Measurements from ENCODE around the gene LUZP2.

DNA sequence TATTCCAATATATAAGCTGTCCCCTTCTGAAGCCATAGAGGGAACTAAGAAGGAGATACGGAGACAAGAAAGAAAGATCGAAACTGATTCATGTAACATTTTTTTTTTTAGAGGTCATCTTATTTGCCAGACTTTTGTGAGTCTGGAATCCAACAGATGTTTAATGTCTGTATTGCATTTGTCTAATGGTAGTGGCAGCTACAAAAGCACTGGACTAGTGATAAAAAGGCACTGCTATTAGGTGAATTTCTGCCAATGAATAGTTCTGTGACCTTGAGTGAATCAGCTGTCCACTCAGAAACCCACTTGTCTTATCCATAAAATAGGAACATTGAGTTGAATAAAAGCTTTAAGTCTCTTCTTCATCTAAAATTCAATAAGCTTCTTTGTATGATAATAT is 25.8 kb upstream of the LUZP2 start:
- TF ChIP-seq YY1 (IDR thresholded peaks at IDR 0.05; ENCODE audit: low read depth, low read length) (no peak), RFX5 (IDR thresholded peaks at IDR 0.05; ENCODE audit: borderline replicate concordance, low read depth, low read length) (no peak), POLR2A (IDR thresholded peaks at IDR 0.05; ENCODE audit: control extremely low read depth in 1 of 2, low read depth in 2 of 2, low read length in 2 of 2) (no peak), SRF (IDR thresholded peaks at IDR 0.05; ENCODE audit: low read depth, low read length) (no peak), POLR2AphosphoS5 (IDR thresholded peaks at IDR 0.05; ENCODE audit: low read depth, low read length) (no peak), TAF1 (IDR thresholded peaks at IDR 0.05; ENCODE audit: low read depth, low read length) (no peak), CEBPB (IDR thresholded peaks at IDR 0.05; ENCODE audit: low read depth, low read length) (no peak), EGR1 (IDR thresholded peaks at IDR 0.05; ENCODE audit: borderline replicate concordance, low read depth, low read length) (no peak), TEAD4 (IDR thresholded peaks at IDR 0.05; ENCODE audit: low read depth, low read length) (no peak), ZNF274 (IDR thresholded peaks at IDR 0.05; ENCODE audit: borderline replicate concordance, extremely low read depth, low read length) (no peak), RAD21 (IDR thresholded peaks at IDR 0.05 in 1 of 2, conservative IDR thresholded peaks at IDR 0.05 in 1 of 2; ENCODE audit: low read depth in 2 of 2, low read length in 2 of 2) (no peak)
- TF ChIP-seq, protein P1, sequence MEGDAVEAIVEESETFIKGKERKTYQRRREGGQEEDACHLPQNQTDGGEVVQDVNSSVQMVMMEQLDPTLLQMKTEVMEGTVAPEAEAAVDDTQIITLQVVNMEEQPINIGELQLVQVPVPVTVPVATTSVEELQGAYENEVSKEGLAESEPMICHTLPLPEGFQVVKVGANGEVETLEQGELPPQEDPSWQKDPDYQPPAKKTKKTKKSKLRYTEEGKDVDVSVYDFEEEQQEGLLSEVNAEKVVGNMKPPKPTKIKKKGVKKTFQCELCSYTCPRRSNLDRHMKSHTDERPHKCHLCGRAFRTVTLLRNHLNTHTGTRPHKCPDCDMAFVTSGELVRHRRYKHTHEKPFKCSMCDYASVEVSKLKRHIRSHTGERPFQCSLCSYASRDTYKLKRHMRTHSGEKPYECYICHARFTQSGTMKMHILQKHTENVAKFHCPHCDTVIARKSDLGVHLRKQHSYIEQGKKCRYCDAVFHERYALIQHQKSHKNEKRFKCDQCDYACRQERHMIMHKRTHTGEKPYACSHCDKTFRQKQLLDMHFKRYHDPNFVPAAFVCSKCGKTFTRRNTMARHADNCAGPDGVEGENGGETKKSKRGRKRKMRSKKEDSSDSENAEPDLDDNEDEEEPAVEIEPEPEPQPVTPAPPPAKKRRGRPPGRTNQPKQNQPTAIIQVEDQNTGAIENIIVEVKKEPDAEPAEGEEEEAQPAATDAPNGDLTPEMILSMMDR (IDR thresholded peaks at IDR 0.05; ENCODE audit: control extremely low read depth in 1 of 3, insufficient read depth in 1 of 3, low read depth in 1 of 3, low read length in 3 of 3): no peak
- TF ChIP-seq, protein P2, sequence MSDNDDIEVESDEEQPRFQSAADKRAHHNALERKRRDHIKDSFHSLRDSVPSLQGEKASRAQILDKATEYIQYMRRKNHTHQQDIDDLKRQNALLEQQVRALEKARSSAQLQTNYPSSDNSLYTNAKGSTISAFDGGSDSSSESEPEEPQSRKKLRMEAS (IDR thresholded peaks at IDR 0.05): no peak

Measured in H1 (cell line).